Left ventricle myocardium inferior (tissue), 1 donor: Measurements from ENCODE around the gene SLC25A13. TPM values are rescaled to one million over a fixed set of nuclear protein-coding genes. Genes with fewer than 3 reads are reported as not detected.

ENCODE experiments used
- DNase-seq: peaks from one replicate; pipeline ENCODE4 v3.0.0-alpha.2; 2020
- H3K27ac ChIP-seq: fragments of 200-600 bp; replicated peaks from 2 replicates; pipeline ENCODE4 v1.8.0; 2021
- H3K27me3 ChIP-seq: fragments of 200-600 bp; 2 replicates; pipeline ENCODE4 v1.8.0; 2021; ENCODE audit warnings: low read depth
- H3K36me3 ChIP-seq: fragments of 200-600 bp; 2 replicates; pipeline ENCODE4 v1.8.0; 2021
- H3K4me1 ChIP-seq: fragments of 200-600 bp; 2 replicates; pipeline ENCODE4 v1.8.0; 2021
- H3K4me3 ChIP-seq: fragments of 200-600 bp; 2 replicates; pipeline ENCODE4 v1.8.0; 2021; ENCODE audit warnings: mild to moderate bottlenecking, moderate library complexity
- H3K9me3 ChIP-seq: fragments of 200-600 bp; replicated peaks from 2 replicates; pipeline ENCODE4 v1.8.0; 2021
- CTCF ChIP-seq: fragments of 200-600 bp; IDR thresholded peaks from 2 replicates; pipeline ENCODE4 v1.8.0; 2021; ENCODE audit warnings: antibody characterized with exemption, mild to moderate bottlenecking, borderline replicate concordance
- intact Hi-C: fragments of 100-400 bp; cut with micrococcal nuclease; formaldehyde crosslinking; loops from one replicate; pipeline ENCODE4 v1.11.0; 2022
- total RNA-seq: library from RNA; stranded (reverse); fragmentation: NEBNext Ultra II Directional; extraction: Animal tissue kit (Norgen Biotek cat#: 25700); gene quantifications from one replicate; pipeline ENCODE4 v1.2.1, GENCODE V29; 2021
- donor health status: DM: no; HTN: yes; CAD: no; lungs with severe emphysema.

The SLC25A13 gene
- total RNA-seq, 1 donor from 2014 or later, result 9.1 TPM

DNA sequence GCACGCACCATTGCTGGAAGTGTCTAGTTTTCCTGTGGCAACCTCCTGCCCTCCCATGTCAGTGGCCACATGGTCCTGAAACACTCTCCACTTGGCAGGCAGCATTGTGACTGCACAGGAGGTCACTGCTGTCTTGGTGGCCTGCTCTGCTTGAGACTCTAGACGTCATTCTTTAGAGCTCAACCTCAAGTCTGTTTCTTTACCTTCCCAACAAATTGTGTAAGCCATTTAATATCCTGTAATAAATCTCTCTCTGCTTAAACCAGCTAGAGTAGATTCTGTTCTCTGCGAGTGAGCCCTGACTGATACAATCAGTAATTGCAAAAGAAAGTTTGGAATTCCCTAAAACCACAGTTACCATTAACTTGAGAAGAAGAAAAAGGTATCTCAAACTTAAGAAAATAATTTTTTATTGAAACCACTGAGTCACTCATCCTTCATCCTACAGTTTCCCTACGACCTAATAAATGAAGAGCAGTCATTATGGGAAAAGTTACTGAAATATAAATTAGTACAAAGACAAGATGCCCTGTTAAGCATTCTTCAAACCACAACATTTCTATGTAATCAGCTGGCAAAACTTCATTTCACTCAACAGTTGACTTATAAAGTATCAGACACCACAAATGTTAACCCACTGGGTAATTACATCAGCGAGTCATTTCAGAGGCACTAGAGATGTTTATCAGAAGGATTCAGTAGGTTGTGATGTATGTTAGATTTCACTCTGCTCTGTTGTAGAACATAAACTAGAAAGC is 18.0 kb downstream of the SLC25A13 start:
- DNase-seq, result no peak
- Histone ChIP-seq H3K4me1 (peaks cover 69% of the 10 kb centered on the region), H3K9me3 (no peaks in the 10 kb centered on the region), H3K36me3 (no peaks in the 10 kb centered on the region), H3K4me3 (no peak overlapping the region), H3K27ac (no peak overlapping the region), H3K27me3 (no peaks in the 10 kb centered on the region)
- no peak for TF ChIP-seq CTCF
- intact Hi-C loops, result loop anchor here (10.0 kb wide), 1 partner anchor 401 kb away; the partner anchor contains the start of gene SEM1

DNA sequence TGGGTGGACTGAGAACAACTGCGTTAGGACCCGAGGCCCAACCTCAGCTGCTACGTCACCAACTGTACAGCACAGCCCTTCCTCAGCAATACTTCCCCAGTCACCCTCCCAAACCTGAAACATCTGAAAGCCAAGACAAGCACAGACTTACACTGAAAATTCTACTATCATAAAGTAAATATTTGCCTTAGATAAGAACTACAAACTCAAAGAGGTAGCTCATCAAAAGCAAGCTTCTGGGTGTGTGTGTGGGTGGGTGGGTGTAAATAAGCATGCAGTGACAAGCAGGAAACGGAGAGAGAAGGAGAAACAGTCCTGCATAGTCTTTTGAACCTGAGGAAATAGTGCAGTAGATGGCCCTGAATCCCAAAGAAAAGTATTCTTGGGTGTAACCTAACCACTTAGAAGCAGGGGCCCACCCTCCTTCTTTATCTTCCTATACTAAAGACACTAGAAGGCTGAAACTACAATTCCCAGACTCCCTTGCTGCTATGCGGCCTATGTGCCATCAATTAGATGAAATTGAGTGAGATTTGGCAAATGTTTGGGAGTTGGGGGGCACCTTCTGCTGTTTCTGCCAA is 18.7 kb downstream of the SLC25A13 start:
- peaks cover 68% of the 10 kb centered on the region for H3K4me1 ChIP-seq
- intact Hi-C loops, result loop anchor here (10.0 kb wide), 1 partner anchor 402 kb away; the partner anchor contains the start of gene SEM1

DNA sequence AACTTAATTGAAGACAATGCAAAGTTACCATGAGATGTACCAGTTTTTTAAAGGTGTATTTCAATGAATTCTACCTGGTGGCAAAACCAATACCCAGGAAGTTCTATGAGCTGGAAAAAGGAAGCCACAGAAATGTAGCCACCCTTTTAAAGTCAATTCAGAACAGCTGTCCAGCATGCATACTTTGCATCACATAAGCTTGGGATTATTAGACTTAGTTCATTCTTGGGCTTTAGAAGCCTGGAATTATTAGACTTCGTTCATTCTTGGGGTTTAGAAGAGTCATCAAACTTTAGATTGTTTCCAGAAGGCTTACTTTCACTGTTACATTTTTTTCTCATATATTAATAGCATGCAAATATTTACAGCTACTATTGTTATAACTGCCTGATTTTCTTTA is 20.9 kb downstream of the SLC25A13 start:
- Histone ChIP-seq H3K27ac (no peak overlapping the region), H3K36me3 (peaks cover 5% of the 10 kb centered on the region), H3K9me3 (no peaks in the 10 kb centered on the region), H3K4me3 (no peak overlapping the region), H3K4me1 (peaks cover 63% of the 10 kb centered on the region), H3K27me3 (no peaks in the 10 kb centered on the region)
- intact Hi-C loops, result loop anchor here (10.0 kb wide), 1 partner anchor 404 kb away; the partner anchor contains the start of gene SEM1
- no peak for DNase-seq
- no peak for TF ChIP-seq CTCF

More for the DNA sequence above, 18.7 kb downstream of the SLC25A13 start:
- H3K9me3 ChIP-seq, result no peaks in the 10 kb centered on the region
- no peaks in the 10 kb centered on the region for H3K27me3 ChIP-seq
- H3K36me3 ChIP-seq, result no peaks in the 10 kb centered on the region
- DNase-seq, result no peak
- no peak overlapping the region for H3K4me3 ChIP-seq
- no peak for TF ChIP-seq CTCF
- no peak overlapping the region for H3K27ac ChIP-seq

GRCh38 chr7:96300502-96300901 is 21.4 kb downstream of the SLC25A13 start:
- intact Hi-C loops, result loop anchor here (10.0 kb wide), 1 partner anchor 404 kb away; the partner anchor contains the start of gene SEM1
- Histone ChIP-seq H3K4me1 (peaks cover 59% of the 10 kb centered on the region), H3K4me3 (no peak overlapping the region), H3K27ac (no peak overlapping the region), H3K36me3 (peaks cover 5% of the 10 kb centered on the region), H3K9me3 (no peaks in the 10 kb centered on the region), H3K27me3 (no peaks in the 10 kb centered on the region)
- no peak for TF ChIP-seq CTCF
- DNase-seq, result no peak

DNA sequence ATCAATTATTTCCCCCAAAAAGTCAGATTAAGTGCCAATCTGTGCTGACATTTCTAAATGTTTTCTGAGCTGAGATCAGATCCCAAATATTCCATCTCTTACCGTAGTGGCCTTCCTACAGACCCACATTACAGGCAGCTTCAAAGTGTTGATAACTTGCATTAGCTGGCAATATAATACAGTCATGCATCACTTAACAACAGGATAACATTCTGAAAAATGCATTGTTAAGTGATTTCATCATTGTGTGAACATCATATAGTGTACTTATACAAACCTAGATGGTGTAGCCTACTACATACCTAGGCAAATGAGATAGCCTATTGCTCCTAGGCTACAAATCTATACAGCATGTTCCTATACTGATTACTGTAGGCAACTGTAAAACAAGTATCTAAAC is 22.4 kb downstream of the SLC25A13 start:
- no peak for DNase-seq
- H3K36me3 ChIP-seq, result peaks cover 7% of the 10 kb centered on the region
- no peaks in the 10 kb centered on the region for H3K27me3 ChIP-seq
- no peak overlapping the region for H3K4me3 ChIP-seq
- peaks cover 49% of the 10 kb centered on the region for H3K4me1 ChIP-seq
- H3K9me3 ChIP-seq, result no peaks in the 10 kb centered on the region
- intact Hi-C loops, result no loop called here
- H3K27ac ChIP-seq, result no peak overlapping the region
- no peak for TF ChIP-seq CTCF
